Activated naive CD4-positive, alpha-beta T cell treated with anti-CD3 and anti-CD28 coated beads for 36 hours (primary cell): ENCODE data around the gene IFI16. TPM values are rescaled to one million over a fixed set of nuclear protein-coding genes. Genes with fewer than 3 reads are reported as not detected.

Experiments used
- CTCF ChIA-PET: fragments of 350-600 bp; sonication (Branson Sonifier 250); formaldehyde crosslinking; loops from one replicate; lab custom pipeline; 2021; ENCODE audit warnings: antibody characterized with exemption; lab: Charles Lee
- DNase-seq: peaks from one replicate; pipeline ENCODE4 v3.0.0-alpha.2; 2020
- H3K27ac Mint-ChIP-seq: one replicate; pipeline ENCODE4 v1.8.0; 2021; ENCODE audit warnings: mild to moderate bottlenecking, mixed read lengths
- H3K27me3 Mint-ChIP-seq: one replicate; pipeline ENCODE4 v1.8.0; 2021; ENCODE audit warnings: low read depth, mixed read lengths
- H3K36me3 Mint-ChIP-seq: one replicate; pipeline ENCODE4 v1.8.0; 2021; ENCODE audit warnings: low read depth, mixed read lengths
- H3K4me1 Mint-ChIP-seq: one replicate; pipeline ENCODE4 v1.8.0; 2021; ENCODE audit warnings: low read depth, mixed read lengths
- H3K4me3 Mint-ChIP-seq: one replicate; pipeline ENCODE4 v1.8.0; 2021; ENCODE audit warnings: mild to moderate bottlenecking, moderate library complexity, mixed read lengths
- H3K9me3 Mint-ChIP-seq: one replicate; pipeline ENCODE4 v1.8.0; 2021; ENCODE audit warnings: mixed read lengths
- intact Hi-C: fragments of 100-400 bp; cut with micrococcal nuclease; formaldehyde crosslinking; loops from one replicate; pipeline ENCODE4 v1.15.1; 2023
- total RNA-seq, 2 experiments: library from RNA; stranded (reverse); gene quantifications; one replicate each; pipeline ENCODE4 v1.2.3, GENCODE V29; 2021

The IFI16 gene
- total RNA-seq, 2 experiments from 2014 or later: 287 to 288 TPM

- Mint-ChIP-seq H3K4me3 (peak overlapping the region; percentile 53), H3K4me1 (peaks cover 31% of the 10 kb centered on the region), H3K36me3 (peaks cover 7% of the 10 kb centered on the region), H3K9me3 (no peaks in the 10 kb centered on the region), H3K27ac (peak overlapping the region; percentile 91), H3K27me3 (no peaks in the 10 kb centered on the region)
- intact Hi-C loops: loop anchor here (1.0 to 2.0 kb wide), 5 partner anchors 9 to 99 kb away; partner anchors contain the start of gene IFI16
- CTCF ChIA-PET: interaction anchor here (0.6 to 2.3 kb wide), 9 partner anchors 9 to 1863 kb away, joined by 3 to 9 read pairs (median 5); partner anchors contain the start of gene AIM2
- DNase-seq: peak; percentile 31
These were observed 58.3 kb downstream of the IFI16 start for GRCh38 chr1:159067699-159068621.

DNA sequence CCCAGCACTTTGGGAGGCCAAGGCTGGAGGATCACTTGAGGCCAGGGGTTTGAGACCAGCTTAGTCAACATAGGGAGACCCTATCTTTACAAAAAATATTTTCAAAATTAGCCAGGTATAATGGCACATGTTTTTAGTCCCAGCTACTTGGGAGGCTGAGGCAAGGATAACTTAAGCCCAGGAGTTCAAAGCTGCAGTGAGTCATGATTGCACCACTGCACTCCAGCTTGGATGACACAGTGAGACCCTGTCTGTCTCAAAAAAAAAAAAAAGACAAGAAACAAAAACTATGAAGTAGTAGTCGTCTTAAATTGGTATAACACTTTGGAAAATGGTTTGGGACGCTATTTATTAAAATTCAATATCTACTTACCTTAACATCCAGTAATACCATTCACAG is 59.2 kb downstream of the IFI16 start:
- H3K27me3 Mint-ChIP-seq: no peaks in the 10 kb centered on the region
- peak overlapping the region; percentile 91 for H3K27ac Mint-ChIP-seq
- CTCF ChIA-PET: interaction anchor here (0.5 to 3.7 kb wide), 10 partner anchors 8 to 1864 kb away, joined by 3 to 12 read pairs (median 4); partner anchors contain the start of gene AIM2
- H3K4me1 Mint-ChIP-seq: peaks cover 31% of the 10 kb centered on the region
- peak; percentile 34 for DNase-seq
- intact Hi-C loops: loop anchor here (1.0 to 2.0 kb wide), 5 partner anchors 8 to 100 kb away; partner anchors contain the start of gene IFI16
- no peaks in the 10 kb centered on the region for H3K9me3 Mint-ChIP-seq
- H3K4me3 Mint-ChIP-seq: no peak overlapping the region
- H3K36me3 Mint-ChIP-seq: peaks cover 5% of the 10 kb centered on the region

DNA sequence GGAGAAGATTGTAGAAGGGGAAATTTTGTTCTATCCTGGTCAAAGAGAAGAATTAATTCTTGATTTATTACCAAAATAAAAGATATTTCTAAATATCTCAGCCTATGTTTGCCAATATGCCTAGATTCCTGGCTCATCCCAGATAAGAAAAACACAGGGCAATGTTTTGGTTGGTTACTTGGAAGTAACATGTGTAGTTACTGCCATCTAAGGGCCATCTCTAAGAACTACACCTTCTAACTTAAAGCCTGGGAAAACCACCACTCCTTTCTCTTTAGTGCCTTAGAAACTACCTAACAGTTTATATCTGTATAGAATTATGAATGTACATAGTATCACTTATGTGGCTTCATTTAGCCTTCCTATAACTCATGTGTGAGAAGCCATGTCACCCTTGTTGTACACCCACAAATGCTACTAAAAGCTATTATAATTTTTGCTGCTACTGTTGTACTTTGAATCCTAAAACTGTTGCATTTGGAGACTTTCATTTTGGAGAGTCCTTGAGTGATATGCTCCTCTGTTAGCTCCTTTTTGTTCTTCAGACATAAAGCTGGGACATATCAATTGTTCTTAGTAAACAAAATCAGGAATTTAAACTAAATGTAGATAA is 62.4 kb downstream of the IFI16 start:
- Mint-ChIP-seq H3K4me3 (no peak overlapping the region), H3K27me3 (no peaks in the 10 kb centered on the region), H3K27ac (no peak overlapping the region), H3K4me1 (peaks cover 34% of the 10 kb centered on the region), H3K36me3 (peaks cover 5% of the 10 kb centered on the region), H3K9me3 (no peaks in the 10 kb centered on the region)
- CTCF ChIA-PET: interaction anchor here (0.6 to 3.7 kb wide), 19 partner anchors 10 to 868 kb away, joined by 3 to 16 read pairs (median 4); no protein-coding TSS in a partner anchor
- intact Hi-C loops: loop anchor here (1.0 to 10.0 kb wide), 11 partner anchors 74 to 1077 kb away; partner anchors contain the start of gene KIRREL1
- no peak for DNase-seq

GRCh38 chr1:159076438-159077119 is 66.9 kb downstream of the IFI16 start, which contains the start of gene AIM2:
Gene AIM2 (minus strand): TSS chr1:159076766. CDS start chr1:159073499, 3,267 bp downstream.
- CTCF ChIA-PET: interaction anchor here (0.7 to 5.3 kb wide), 6 partner anchors 9 to 137 kb away, joined by 3 to 50 read pairs (median 8); no protein-coding TSS in a partner anchor
- Mint-ChIP-seq H3K4me1 (peaks cover 34% of the 10 kb centered on the region), H3K36me3 (peaks cover 5% of the 10 kb centered on the region), H3K27me3 (no peaks in the 10 kb centered on the region), H3K4me3 (peak within 1 kb of the TSS; percentile 76), H3K9me3 (no peaks in the 10 kb centered on the region), H3K27ac (peak within 1 kb of the TSS; percentile 98)
- intact Hi-C loops: loop anchor here (1.0 to 10.0 kb wide), 15 partner anchors 8 to 1082 kb away; partner anchors contain the start of genes IFI16 and KIRREL1
- peak; percentile 70 for DNase-seq

- Mint-ChIP-seq H3K36me3 (peaks cover 4% of the 10 kb centered on the region), H3K4me1 (peaks cover 32% of the 10 kb centered on the region), H3K27me3 (no peaks in the 10 kb centered on the region), H3K4me3 (peak overlapping the region; percentile 76), H3K9me3 (no peaks in the 10 kb centered on the region), H3K27ac (peak overlapping the region; percentile 98)
- DNase-seq: peak; percentile 98
- intact Hi-C loops: loop anchor here (1.0 to 10.0 kb wide), 15 partner anchors 9 to 1083 kb away; partner anchors contain the start of genes IFI16 and KIRREL1
- CTCF ChIA-PET: interaction anchor here (0.7 to 5.3 kb wide), 8 partner anchors 9 to 136 kb away, joined by 3 to 50 read pairs (median 6); no protein-coding TSS in a partner anchor
These were observed 67.6 kb downstream of the IFI16 start for GRCh38 chr1:159077120-159077961.

- DNase-seq: peak; percentile 22
- no peak overlapping the region for H3K4me3 Mint-ChIP-seq
- intact Hi-C loops: loop anchor here (5.0 to 10.0 kb wide), 6 partner anchors 425 to 1085 kb away; partner anchors contain the start of gene KIRREL1
- no peaks in the 10 kb centered on the region for H3K36me3 Mint-ChIP-seq
- no peak overlapping the region for H3K27ac Mint-ChIP-seq
- H3K27me3 Mint-ChIP-seq: no peaks in the 10 kb centered on the region
- H3K9me3 Mint-ChIP-seq: no peaks in the 10 kb centered on the region
- peaks cover 26% of the 10 kb centered on the region for H3K4me1 Mint-ChIP-seq
- CTCF ChIA-PET: interaction anchor here (5.3 kb wide), 1 partner anchor 10 kb away, joined by 50 read pairs; no protein-coding TSS in a partner anchor
These were observed 69.8 kb downstream of the IFI16 start for GRCh38 chr1:159079525-159079924.

DNA sequence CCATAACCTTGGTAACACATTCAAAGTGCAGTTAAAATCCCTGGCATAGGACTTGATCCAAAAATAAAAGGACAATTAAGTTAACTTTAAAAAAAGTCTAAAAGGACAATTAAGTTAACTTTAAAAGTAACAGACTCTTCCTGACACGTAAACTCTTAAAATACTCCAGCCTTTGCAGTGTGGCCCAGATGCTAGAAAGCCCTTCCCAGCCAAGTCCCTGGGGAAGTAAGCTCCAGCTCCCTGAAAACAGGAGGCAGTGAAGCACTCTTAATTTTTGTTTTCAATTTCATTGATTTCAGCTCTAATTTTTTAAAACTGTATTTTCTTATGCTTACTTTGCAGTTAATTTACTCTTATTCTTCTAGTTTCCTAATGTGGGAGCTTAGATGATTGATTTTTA is 71.9 kb downstream of the IFI16 start:
- Mint-ChIP-seq H3K27me3 (no peaks in the 10 kb centered on the region), H3K27ac (no peak overlapping the region), H3K4me1 (peaks cover 22% of the 10 kb centered on the region), H3K4me3 (no peak overlapping the region), H3K36me3 (no peaks in the 10 kb centered on the region), H3K9me3 (no peaks in the 10 kb centered on the region)
- CTCF ChIA-PET: interaction anchor here (0.5 to 1.1 kb wide), 2 partner anchors 9 to 554 kb away, joined by 3 read pairs; no protein-coding TSS in a partner anchor
- no peak for DNase-seq
- intact Hi-C loops: no loop called here

- CTCF ChIA-PET: interaction anchor here (1.3 kb wide), 1 partner anchor 11 kb away, joined by 4 read pairs; no protein-coding TSS in a partner anchor
These were observed 73.3 kb downstream of the IFI16 start for GRCh38 chr1:159083013-159083412.

DNA sequence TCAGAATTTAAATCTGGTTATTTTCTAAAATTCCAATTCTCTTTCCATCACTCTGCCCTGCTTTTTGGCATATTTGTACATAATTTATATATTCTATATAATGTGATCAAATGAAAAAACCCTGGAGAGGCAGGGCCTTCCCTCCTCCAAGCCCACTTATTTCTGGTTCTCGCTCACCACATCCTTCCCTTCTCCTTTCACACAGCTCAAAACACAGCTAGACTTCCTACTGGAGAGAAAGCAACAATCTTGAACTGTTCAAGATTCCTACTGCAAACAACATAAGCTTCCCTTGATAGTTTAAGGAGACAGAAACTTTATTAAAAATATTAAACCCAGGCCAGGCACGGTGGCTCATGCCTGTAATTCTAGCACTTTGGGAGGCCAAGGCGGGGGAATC is 74.4 kb downstream of the IFI16 start:
- DNase-seq: no peak
- Mint-ChIP-seq H3K4me3 (no peak overlapping the region), H3K4me1 (peaks cover 23% of the 10 kb centered on the region), H3K27ac (no peak overlapping the region), H3K27me3 (no peaks in the 10 kb centered on the region), H3K9me3 (no peaks in the 10 kb centered on the region), H3K36me3 (no peaks in the 10 kb centered on the region)
- CTCF ChIA-PET: interaction anchor here (1.1 kb wide), 1 partner anchor 55 kb away, joined by 3 read pairs; no protein-coding TSS in a partner anchor
- intact Hi-C loops: no loop called here

More at GRCh38 chr1:159083013-159083412, 73.3 kb downstream of the IFI16 start:
- Mint-ChIP-seq H3K9me3 (no peaks in the 10 kb centered on the region), H3K36me3 (no peaks in the 10 kb centered on the region), H3K27ac (no peak overlapping the region), H3K4me3 (no peak overlapping the region), H3K27me3 (no peaks in the 10 kb centered on the region), H3K4me1 (peaks cover 15% of the 10 kb centered on the region)
- no peak for DNase-seq
- intact Hi-C loops: no loop called here

DNA sequence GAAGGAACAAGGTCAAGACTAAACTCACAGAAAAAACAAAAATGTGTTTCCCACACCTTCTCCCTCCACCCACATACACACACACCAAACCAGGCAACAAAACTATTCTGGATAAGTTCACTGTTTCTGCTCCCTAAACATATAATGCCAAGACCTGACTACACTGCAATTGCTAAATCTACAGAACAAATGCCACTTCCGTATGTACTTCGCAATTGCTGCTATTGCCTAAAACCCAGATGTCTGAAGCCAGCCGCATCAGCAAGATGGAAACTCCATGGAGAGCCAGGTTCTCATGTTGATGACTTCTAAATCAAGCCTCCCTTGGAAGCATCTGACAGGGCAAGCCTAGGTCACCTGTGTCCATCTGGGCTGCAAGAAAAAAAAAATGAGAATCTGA is 75.2 kb downstream of the IFI16 start:
- H3K27me3 Mint-ChIP-seq: no peaks in the 10 kb centered on the region
- intact Hi-C loops: loop anchor here (5.0 kb wide), 1 partner anchor 578 kb away; no protein-coding TSS in a partner anchor
- no peak overlapping the region for H3K4me3 Mint-ChIP-seq
- DNase-seq: no peak
- no peak overlapping the region for H3K27ac Mint-ChIP-seq
- H3K9me3 Mint-ChIP-seq: no peaks in the 10 kb centered on the region
- no peaks in the 10 kb centered on the region for H3K36me3 Mint-ChIP-seq
- CTCF ChIA-PET: interaction anchor here (2.0 kb wide), 1 partner anchor 8 kb away, joined by 11 read pairs; the partner anchor contains the start of gene AIM2
- H3K4me1 Mint-ChIP-seq: peaks cover 24% of the 10 kb centered on the region
